GM06990 (cell line): ENCODE results near the gene UBR4.

Experiments
- DNase-seq: peaks from one replicate; pipeline ENCODE4 v3.0.0-alpha.2; 2011; ENCODE audit not compliant: insufficient read length; ENCODE audit errors: extremely low read depth
- H3K27me3 ChIP-seq: replicated peaks from 2 replicates; pipeline ENCODE4 v1.6.0; 2011; ENCODE audit warnings: low read length; ENCODE audit not compliant: control insufficient read depth, insufficient read depth
- H3K36me3 ChIP-seq: 2 replicates; pipeline ENCODE4 v1.5.1; 2011; ENCODE audit warnings: low read length; ENCODE audit not compliant: control insufficient read depth, insufficient read depth
- H3K4me3 ChIP-seq: replicated peaks from 2 replicates; pipeline ENCODE4 v1.5.1; 2011; ENCODE audit warnings: low read depth, mild to moderate bottlenecking, control low read depth, low read length
- CTCF ChIP-seq: IDR thresholded peaks from 2 replicates; pipeline ENCODE4 v1.5.1; 2011; ENCODE audit warnings: low read length, control low read depth, mild to moderate bottlenecking, inconsistent platforms; ENCODE audit not compliant: insufficient read depth, poor library complexity, severe bottlenecking

UBR4 gene

GRCh38 chr1:19073311-19074186 lies 136.5 kb downstream of the UBR4 start:
- H3K4me3 ChIP-seq = no peak overlapping the region
- DNase-seq = no peak
- peaks cover 41% of the 10 kb centered on the region for H3K36me3 ChIP-seq
- TF ChIP-seq CTCF = no peak
- H3K27me3 ChIP-seq = no peaks in the 10 kb centered on the region

- Histone ChIP-seq H3K27me3 (no peaks in the 10 kb centered on the region; the same call in 1 of the 2 replicates), H3K36me3 (peaks cover 33% of the 10 kb centered on the region), H3K4me3 (no peak overlapping the region)
- no peak for DNase-seq
- TF ChIP-seq CTCF = no peak
Measured at GRCh38 chr1:19072285-19072981, 137.6 kb downstream of the UBR4 start.

- Histone ChIP-seq H3K36me3 (peaks cover 28% of the 10 kb centered on the region), H3K27me3 (no peaks in the 10 kb centered on the region; the same call in 1 of the 2 replicates), H3K4me3 (no peak overlapping the region)
- no peak for TF ChIP-seq CTCF
- DNase-seq = no peak
Measured at GRCh38 chr1:19071674-19072281, 138.3 kb downstream of the UBR4 start.

GRCh38 chr1:19070891-19071621 lies 139.0 kb downstream of the UBR4 start:
- Histone ChIP-seq H3K27me3 (no peaks in the 10 kb centered on the region; the same call in 1 of the 2 replicates), H3K4me3 (no peak overlapping the region), H3K36me3 (peaks cover 22% of the 10 kb centered on the region)
- TF ChIP-seq CTCF = no peak
- no peak for DNase-seq

GRCh38 chr1:19070197-19070651 lies 139.8 kb downstream of the UBR4 start:
- DNase-seq = no peak
- Histone ChIP-seq H3K27me3 (no peaks in the 10 kb centered on the region; the same call in 1 of the 2 replicates), H3K36me3 (peaks cover 20% of the 10 kb centered on the region), H3K4me3 (no peak overlapping the region)
- no peak for TF ChIP-seq CTCF
